K562 (cell line): ENCODE data around the gene VAT1L. TPM values are rescaled to one million over a fixed set of nuclear protein-coding genes. Genes with fewer than 3 reads are reported as not detected.

Experiments used
- ATAC-seq: fragments of 200-7000 bp; cut with Tn5 transposase; 3 replicates; pipeline ENCODE4 v1.9.1; 2020; ENCODE audit warnings: moderate library complexity
- BruUV-seq: library from RNA; stranded (reverse); fragments of 400-500 nt; replicated peaks from 2 replicates; lab custom pipeline; 2021; lab: Mats Ljungman, UMichigan
- CTCF ChIA-PET: fragments of 300-600 bp; formaldehyde crosslinking; extraction: SDS; loops from one replicate; lab custom pipeline; 2021; ENCODE audit warnings: low intra/inter-chr PET ratio; lab: Yijun Ruan, JAX
- POLR2A ChIA-PET: fragments of 300-600, 350-650 bp; sonication (Branson Sonifier 250); formaldehyde crosslinking; extraction: SDS; loops from one replicate; lab custom pipeline; 2021; ENCODE audit warnings: antibody characterized with exemption, inconsistent platforms; lab: Yijun Ruan, JAX
- DNase-seq, 4 experiments: peaks; one replicate each; pipeline versions ENCODE4 v3.0.0 to v3.0.0-alpha.2; 2011 to 2018; ENCODE audit warnings: low spot score in 3 of 4, mixed read lengths in 3 of 4; ENCODE audit errors: extremely low read depth in 1 of 4
- FAIRE-seq: peaks from 2 replicates; lab custom pipeline; 2011; peaks lifted over from hg19 to GRCh38; lab: Jason Lieb, UNC
- H2AFZ ChIP-seq: 2 replicates; pipeline ENCODE4 v1.6.0; 2011; ENCODE audit warnings: low read depth, low read length, control low read depth, inconsistent platforms
- H3K27ac ChIP-seq: fragments of 200-600 bp; 3 replicates; pipeline ENCODE4 v1.8.0; 2011; ENCODE audit warnings: low read depth, mild to moderate bottlenecking, control low read depth, inconsistent platforms, low read length, moderate library complexity, mixed read lengths; ENCODE audit errors: extremely low read depth
- H3K27me3 ChIP-seq, 2 experiments: fragments of 300-600 bp in 1 of 2; 2 replicates in 1 of 2; 3 replicates in 1 of 2; pipeline versions ENCODE4 v1.6.0 to v1.8.0; 2011; ENCODE audit warnings: inconsistent platforms in 2 of 2, low read length in 2 of 2, mild to moderate bottlenecking in 1 of 2, mixed read lengths in 1 of 2, moderate library complexity in 1 of 2; ENCODE audit not compliant: control insufficient read depth in 2 of 2, insufficient read depth in 2 of 2
- H3K36me3 ChIP-seq: fragments of 300-600 bp; 3 replicates; pipeline ENCODE4 v1.8.0; 2011; ENCODE audit warnings: mild to moderate bottlenecking, low read length, inconsistent platforms; ENCODE audit not compliant: control insufficient read depth, insufficient read depth
- H3K4me1 ChIP-seq, 2 experiments: fragments of 200-600 bp in 1 of 2; replicated peaks in 1 of 2; 2 replicates in 1 of 2; 3 replicates in 1 of 2; pipeline versions ENCODE4 v1.5.1 to v1.8.0; 2011; ENCODE audit warnings: inconsistent platforms in 2 of 2, low read length in 2 of 2, mild to moderate bottlenecking in 1 of 2, mixed read lengths in 1 of 2, moderate library complexity in 1 of 2; ENCODE audit not compliant: control insufficient read depth in 2 of 2, insufficient read depth in 2 of 2
- H3K4me2 ChIP-seq: 2 replicates; pipeline ENCODE4 v1.6.1; 2011; ENCODE audit warnings: low read length, control low read depth, inconsistent platforms, mixed read lengths; ENCODE audit not compliant: insufficient read depth
- H3K4me3 ChIP-seq: fragments of 200-600 bp; sonication (generic), shearing (Covaris generic); 2 replicates; pipeline ENCODE4 v1.5.1; 2016; ENCODE audit warnings: control low read depth, inconsistent platforms
- H3K79me2 ChIP-seq: fragments of 200-600 bp; 3 replicates; pipeline ENCODE4 v1.8.0; 2011; ENCODE audit warnings: low read length, inconsistent platforms; ENCODE audit not compliant: control insufficient read depth, insufficient read depth
- H3K9ac ChIP-seq, 2 experiments: 2 replicates each; pipeline versions ENCODE4 v1.6.0 to v1.6.1; 2011; ENCODE audit warnings: low read depth in 2 of 2, low read length in 2 of 2, control low read depth in 1 of 2, inconsistent platforms in 1 of 2, mild to moderate bottlenecking in 1 of 2, mixed read lengths in 1 of 2; ENCODE audit not compliant: insufficient read depth in 1 of 2
- H3K9me1 ChIP-seq: one replicate; pipeline ENCODE4 v1.6.0; 2011; ENCODE audit warnings: inconsistent platforms, mild to moderate bottlenecking, low read length, moderate library complexity; ENCODE audit not compliant: control insufficient read depth, insufficient read depth
- H3K9me3 ChIP-seq: replicated peaks from 2 replicates; pipeline ENCODE4 v1.5.1; 2011; ENCODE audit warnings: low read depth, low read length, inconsistent platforms; ENCODE audit not compliant: control insufficient read depth, insufficient read depth
- H4K20me1 ChIP-seq: replicated peaks from 2 replicates; pipeline ENCODE4 v1.6.1; 2011; ENCODE audit warnings: low read length, inconsistent platforms, mixed read lengths; ENCODE audit not compliant: control insufficient read depth, insufficient read depth
- CHD2 ChIP-seq: IDR thresholded peaks from 2 replicates; pipeline ENCODE4 v1.6.1; 2011; ENCODE audit warnings: low read depth, low read length
- FOXK2 ChIP-seq, 2 experiments: fragments of 450-650 bp; IDR thresholded peaks in 1 of 2; conservative IDR thresholded peaks in 1 of 2; 2 replicates each; pipeline ENCODE4 v1.6.1; 2016; ENCODE audit warnings: low read depth in 2 of 2, mild to moderate bottlenecking in 1 of 2
- MCM7 ChIP-seq, 2 experiments: fragments of 450-650 bp; IDR thresholded peaks; 2 replicates each; pipeline ENCODE4 v1.6.1; 2016 to 2018
- MTA3 ChIP-seq: fragments of 450-650 bp; formaldehyde crosslinking; IDR thresholded peaks from 2 replicates; pipeline ENCODE4 v1.6.1; 2017; ENCODE audit warnings: mild to moderate bottlenecking, borderline replicate concordance
- NFIX ChIP-seq: fragments of 250-450 bp; sonication (Bioruptor Pico); IDR thresholded peaks from 2 replicates; pipeline ENCODE4 v1.4.0; 2020; ENCODE audit warnings: low read depth, mild to moderate bottlenecking, moderate library complexity
- NRF1 ChIP-seq, 2 experiments: fragments of 450-650 bp; IDR thresholded peaks in 1 of 2; conservative IDR thresholded peaks in 1 of 2; 2 replicates each; pipeline ENCODE4 v1.6.1; 2014; ENCODE audit warnings: mild to moderate bottlenecking in 2 of 2
- POLR2B ChIP-seq: fragments of 450-650 bp; IDR thresholded peaks from 2 replicates; pipeline ENCODE4 v1.6.1; 2018; ENCODE audit warnings: low read depth; ENCODE audit not compliant: partially characterized antibody
- ZFP36 ChIP-seq: fragments of 150-350 bp; IDR thresholded peaks from 2 replicates; pipeline ENCODE4 v1.6.1; 2018; ENCODE audit warnings: low read length, low read depth; ENCODE audit not compliant: partially characterized antibody
- ZNF184 ChIP-seq: sonication (generic); formaldehyde crosslinking; IDR thresholded peaks from 2 replicates; pipeline ENCODE4 v1.5.0; 2020; ENCODE audit warnings: missing genetic modification reagents
- ZNF561 ChIP-seq: fragments of 450-650 bp; formaldehyde crosslinking; conservative IDR thresholded peaks from 2 replicates; pipeline ENCODE4 v1.4.0; 2020; ENCODE audit warnings: mild to moderate bottlenecking, moderate library complexity
- WGBS: fragments of 100-300 bp; shearing (Covaris generic); methylation state at CpG from one replicate; pipeline ENCODE4 v1.1.6; 2016; ENCODE audit warnings: low coverage, mixed read lengths; ENCODE audit not compliant: insufficient coverage; ENCODE audit errors: missing lambda C conversion rate; 5-methylcytosine and 5-hydroxymethylcytosine counted together
- in situ Hi-C: fragments of 300-500 bp; cut with MboI; formaldehyde crosslinking; loops from 4 replicates; pipeline ENCODE4 v1.15.0; 2018; ENCODE audit warnings: inconsistent platforms, mixed read lengths
- intact Hi-C: fragments of 100-400 bp; cut with micrococcal nuclease; formaldehyde crosslinking; loops from 2 replicates; pipeline ENCODE4 v1.14.2; 2022
- polyA plus RNA-seq, 8 experiments: library from polyadenylated mRNA; depleted of rRNA in 4 of 8; stranded (reverse) in 5 of 8; unstranded in 3 of 8; fragments of >200 nt; fragmentation: Nextera tagmentation in 2 of 8; fragmentation: Illumina TruSeq in 1 of 8; extraction: Ambion mirVana in 2 of 8; extraction: Trizol in 1 of 8; gene quantifications; 2 replicates each; pipeline versions ENCODE4 v1.2.1 to v1.2.3, GENCODE V29; 2011 to 2014; ENCODE audit warnings: inconsistent platforms in 1 of 8, missing spikeins in 1 of 8
- total RNA-seq, 7 experiments: library from RNA; depleted of rRNA in 6 of 7; stranded (reverse); fragments of >200 nt in 6 of 7; fragmentation: Illumina TruSeq in 2 of 7; extraction: Trizol in 2 of 7; gene quantifications; 2 replicates each; pipeline versions ENCODE4 v1.2.1 to v1.2.3, GENCODE V29; 2011 to 2021; ENCODE audit warnings: low replicate concordance in 1 of 7

The VAT1L gene
- total and polyA plus RNA-seq, 9 of the 15 experiments (the other 6 are each of a cell fraction or from before 2014, with no cell fraction given): 0.01 TPM; not detected in 8

GRCh38 chr16:77868052-77868451 lies 79.7 kb downstream of the VAT1L start:
- ChIA-PET POLR2A (no interaction called here), CTCF (no interaction called here)
- H3K9me3 ChIP-seq: no peaks in the 10 kb centered on the region
- DNase-seq (no peak), ATAC-seq (no peak), FAIRE-seq (no peak)
- H3K27ac ChIP-seq: no peak overlapping the region
- H3K36me3 ChIP-seq: no peaks in the 10 kb centered on the region
- TF ChIP-seq MCM7 (IDR thresholded peaks at IDR 0.05): no peak
- no peak for TF ChIP-seq POLR2B
- no peak for TF ChIP-seq NRF1 (conservative IDR thresholded peaks at IDR 0.05 in 1 of 2, IDR thresholded peaks at IDR 0.05 in 1 of 2)
- no peak for TF ChIP-seq CHD2
- TF ChIP-seq ZFP36: no peak
- TF ChIP-seq NFIX (CRISPR knock-in tag): no peak
- no peak for TF ChIP-seq ZNF184
- no peaks in the 10 kb centered on the region; a peak in 2 of 5 replicates for H3K27me3 ChIP-seq
- no TSS peak for BruUV-seq
- H3K4me1 ChIP-seq: no peaks in the 10 kb centered on the region
- H4K20me1 ChIP-seq: no peaks in the 10 kb centered on the region
- H2AFZ ChIP-seq: no peak overlapping the region
- WGBS: 0% methylated on average over 2 of the region's 2 CpGs
- in situ Hi-C loops (no loop called here), intact Hi-C loops (no loop called here)
- H3K4me3 ChIP-seq: no peak overlapping the region
- no peak overlapping the region for H3K4me2 ChIP-seq
- no peaks in the 10 kb centered on the region for H3K9me1 ChIP-seq
- no peaks in the 10 kb centered on the region for H3K79me2 ChIP-seq
- H3K9ac ChIP-seq: no peak overlapping the region

- Histone ChIP-seq H3K79me2 (no peaks in the 10 kb centered on the region), H3K36me3 (no peaks in the 10 kb centered on the region), H3K9me3 (no peaks in the 10 kb centered on the region), H3K4me3 (no peak overlapping the region), H3K4me2 (no peak overlapping the region), H3K27me3 (no peaks in the 10 kb centered on the region; a peak in 2 of 5 replicates), H4K20me1 (no peaks in the 10 kb centered on the region), H3K27ac (no peak overlapping the region), H3K9ac (no peak overlapping the region), H2AFZ (no peak overlapping the region), H3K4me1 (no peaks in the 10 kb centered on the region), H3K9me1 (no peaks in the 10 kb centered on the region)
- WGBS: 0% methylated on average over 5 of the region's 5 CpGs
- in situ Hi-C loops (no loop called here), intact Hi-C loops (no loop called here)
- DNase-seq (no peak), FAIRE-seq (no peak), ATAC-seq (no peak)
- BruUV-seq: no TSS peak
- POLR2A ChIA-PET: no interaction called here
- CTCF ChIA-PET: no interaction called here
- no peak for TF ChIP-seq ZNF561 (CRISPR knock-in tag)
- TF ChIP-seq MTA3: no peak
- TF ChIP-seq FOXK2 (conservative IDR thresholded peaks at IDR 0.05 in 1 of 2, IDR thresholded peaks at IDR 0.05 in 1 of 2; ENCODE audit: low read depth in 2 of 2): no peak
- TF ChIP-seq, all 486 proteins: peak for 0
Measured at GRCh38 chr16:77868478-77868877, 80.1 kb downstream of the VAT1L start.
